Osteocyte (in vitro differentiated cells): Measurements from ENCODE around the gene SNAI3. TPM values are rescaled to one million over a fixed set of nuclear protein-coding genes. Genes with fewer than 3 reads are reported as not detected.

Experiments
- DNase-seq: peaks from one replicate; pipeline ENCODE4 v3.0.0; 2021; ENCODE audit warnings: mixed read lengths; ENCODE audit not compliant: unreplicated experiment; ENCODE audit errors: extremely low spot score
- H3K27ac Mint-ChIP-seq: one replicate; pipeline ENCODE4 v1.8.0; 2021; ENCODE audit warnings: mild to moderate bottlenecking, mixed read lengths; ENCODE audit not compliant: unreplicated experiment
- H3K27me3 Mint-ChIP-seq: one replicate; pipeline ENCODE4 v1.8.0; 2021; ENCODE audit warnings: mixed read lengths; ENCODE audit not compliant: unreplicated experiment
- H3K36me3 Mint-ChIP-seq: one replicate; pipeline ENCODE4 v1.8.0; 2021; ENCODE audit warnings: mixed read lengths; ENCODE audit not compliant: unreplicated experiment
- H3K4me1 Mint-ChIP-seq: one replicate; pipeline ENCODE4 v1.8.0; 2021; ENCODE audit warnings: mixed read lengths; ENCODE audit not compliant: unreplicated experiment
- H3K4me3 Mint-ChIP-seq: one replicate; pipeline ENCODE4 v1.8.0; 2021; ENCODE audit warnings: mild to moderate bottlenecking, moderate library complexity, mixed read lengths; ENCODE audit not compliant: unreplicated experiment
- H3K9me3 Mint-ChIP-seq: one replicate; pipeline ENCODE4 v1.8.0; 2021; ENCODE audit warnings: mixed read lengths; ENCODE audit not compliant: unreplicated experiment
- CTCF ChIP-seq: fragments of 200-600 bp; sonication (generic); IDR thresholded peaks from 2 replicates; pipeline ENCODE4 v1.5.0; 2021; ENCODE audit warnings: antibody characterized with exemption, mild to moderate bottlenecking, moderate library complexity
- total RNA-seq: library from RNA; stranded (reverse); gene quantifications from 2 replicates; pipeline ENCODE4 v1.2.1, GENCODE V29; 2021

SNAI3 gene
- total RNA-seq, 1 donor from 2014 or later: not detected

DNA sequence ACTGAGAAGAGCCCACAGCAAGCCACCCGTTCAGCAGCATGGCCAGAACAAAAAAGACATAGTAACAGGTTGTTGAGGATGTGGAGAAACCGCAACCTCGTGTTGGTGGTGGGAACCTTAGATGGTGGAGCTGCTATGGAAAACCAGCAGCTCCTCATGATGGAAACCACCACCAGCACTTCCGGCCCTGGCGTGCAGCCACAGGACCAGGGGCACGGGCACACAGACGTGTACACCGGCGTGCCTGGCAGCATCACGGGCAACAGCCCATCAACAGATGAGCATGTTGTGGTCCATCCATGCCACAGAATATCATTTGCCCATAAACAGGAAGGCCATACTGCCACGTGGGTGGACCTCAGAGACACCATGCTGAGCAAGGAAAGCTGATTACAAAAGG, 31.9 kb upstream of the SNAI3 start:
- peaks cover 22% of the 10 kb centered on the region for H3K36me3 Mint-ChIP-seq
- no peak for DNase-seq
- H3K4me3 Mint-ChIP-seq: no peak overlapping the region
- no peak for TF ChIP-seq CTCF
- no peak overlapping the region for H3K27ac Mint-ChIP-seq
- no peaks in the 10 kb centered on the region for H3K27me3 Mint-ChIP-seq
- no peaks in the 10 kb centered on the region for H3K9me3 Mint-ChIP-seq
- H3K4me1 Mint-ChIP-seq: no peaks in the 10 kb centered on the region

GRCh38 chr16:88716601-88717001, 30.3 kb upstream of the SNAI3 start:
- Mint-ChIP-seq H3K4me1 (no peaks in the 10 kb centered on the region), H3K36me3 (peaks cover 19% of the 10 kb centered on the region), H3K9me3 (no peaks in the 10 kb centered on the region), H3K4me3 (no peak overlapping the region), H3K27me3 (no peaks in the 10 kb centered on the region), H3K27ac (no peak overlapping the region)
- no peak for DNase-seq
- TF ChIP-seq CTCF: no peak

DNA sequence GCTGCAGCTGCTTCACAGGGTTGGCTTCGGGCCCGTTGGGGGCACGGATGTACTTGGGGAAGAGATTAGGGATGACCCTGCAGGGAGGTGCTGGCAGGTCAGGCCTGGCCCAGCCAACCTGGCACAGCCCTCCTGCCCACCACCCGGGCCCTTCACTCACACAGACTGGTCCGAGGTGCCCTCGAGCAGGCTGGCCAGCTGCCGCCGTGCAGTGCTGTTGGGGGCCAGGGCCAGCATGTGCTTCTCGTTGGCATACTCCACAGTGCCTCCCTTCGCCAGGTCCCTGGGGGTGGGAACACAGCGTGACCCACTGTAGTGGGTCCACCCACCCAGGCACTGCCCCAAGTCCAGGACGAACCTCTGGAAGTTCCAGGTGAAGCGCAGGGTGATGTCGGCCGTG, 29.9 kb upstream of the SNAI3 start:
- TF ChIP-seq CTCF: no peak
- no peak overlapping the region for H3K4me3 Mint-ChIP-seq
- no peak for DNase-seq
- no peaks in the 10 kb centered on the region for H3K9me3 Mint-ChIP-seq
- no peaks in the 10 kb centered on the region for H3K27me3 Mint-ChIP-seq
- peaks cover 17% of the 10 kb centered on the region for H3K36me3 Mint-ChIP-seq
- H3K4me1 Mint-ChIP-seq: no peaks in the 10 kb centered on the region
- no peak overlapping the region for H3K27ac Mint-ChIP-seq

DNA sequence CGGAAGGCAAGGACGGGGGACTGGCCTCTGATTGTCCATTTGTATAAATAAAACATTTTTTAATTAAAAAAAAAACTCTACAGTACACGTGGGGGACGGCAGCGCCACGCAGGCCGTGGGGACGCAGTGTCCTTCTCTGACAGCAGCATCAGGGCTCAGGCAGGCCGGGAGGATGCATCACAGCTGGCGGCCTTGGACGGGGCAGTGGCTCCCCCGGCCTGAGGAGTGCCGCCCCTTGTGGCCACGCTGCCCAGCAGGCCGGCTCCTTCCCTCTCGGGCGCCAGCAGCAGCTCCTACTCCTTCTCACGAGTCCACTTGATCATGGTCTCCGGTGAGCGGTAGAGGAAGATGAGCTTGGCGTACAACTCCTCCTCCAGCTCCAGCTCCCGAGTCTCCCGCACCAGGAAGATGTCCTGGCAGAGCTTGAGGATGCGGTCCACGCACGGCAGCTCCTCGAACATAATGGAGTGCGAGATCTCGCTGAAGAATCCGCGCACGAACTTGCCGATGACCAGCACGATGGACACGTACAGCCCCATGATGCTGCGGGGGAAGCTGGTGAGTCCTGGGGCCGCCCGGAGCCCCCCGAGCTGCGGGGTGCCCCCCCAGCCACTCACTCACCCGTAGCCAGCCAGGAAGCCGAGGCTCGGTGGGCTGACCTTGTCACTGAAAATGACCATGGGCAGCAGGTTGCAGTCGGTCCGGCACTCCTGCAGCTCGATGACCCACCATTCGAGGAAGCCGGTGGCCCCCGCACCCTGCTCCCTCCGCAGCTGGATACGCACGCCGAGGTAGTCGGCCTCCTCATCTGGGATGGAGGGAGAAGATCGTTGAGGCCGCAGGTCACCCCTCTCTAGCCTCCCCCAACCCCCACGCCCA, 29.2 kb upstream of the SNAI3 start:
- Mint-ChIP-seq H3K27ac (no peak overlapping the region), H3K27me3 (no peaks in the 10 kb centered on the region), H3K36me3 (peaks cover 15% of the 10 kb centered on the region), H3K4me1 (no peaks in the 10 kb centered on the region), H3K9me3 (no peaks in the 10 kb centered on the region), H3K4me3 (no peak overlapping the region)
- no peak for TF ChIP-seq CTCF
- no peak for DNase-seq

DNA sequence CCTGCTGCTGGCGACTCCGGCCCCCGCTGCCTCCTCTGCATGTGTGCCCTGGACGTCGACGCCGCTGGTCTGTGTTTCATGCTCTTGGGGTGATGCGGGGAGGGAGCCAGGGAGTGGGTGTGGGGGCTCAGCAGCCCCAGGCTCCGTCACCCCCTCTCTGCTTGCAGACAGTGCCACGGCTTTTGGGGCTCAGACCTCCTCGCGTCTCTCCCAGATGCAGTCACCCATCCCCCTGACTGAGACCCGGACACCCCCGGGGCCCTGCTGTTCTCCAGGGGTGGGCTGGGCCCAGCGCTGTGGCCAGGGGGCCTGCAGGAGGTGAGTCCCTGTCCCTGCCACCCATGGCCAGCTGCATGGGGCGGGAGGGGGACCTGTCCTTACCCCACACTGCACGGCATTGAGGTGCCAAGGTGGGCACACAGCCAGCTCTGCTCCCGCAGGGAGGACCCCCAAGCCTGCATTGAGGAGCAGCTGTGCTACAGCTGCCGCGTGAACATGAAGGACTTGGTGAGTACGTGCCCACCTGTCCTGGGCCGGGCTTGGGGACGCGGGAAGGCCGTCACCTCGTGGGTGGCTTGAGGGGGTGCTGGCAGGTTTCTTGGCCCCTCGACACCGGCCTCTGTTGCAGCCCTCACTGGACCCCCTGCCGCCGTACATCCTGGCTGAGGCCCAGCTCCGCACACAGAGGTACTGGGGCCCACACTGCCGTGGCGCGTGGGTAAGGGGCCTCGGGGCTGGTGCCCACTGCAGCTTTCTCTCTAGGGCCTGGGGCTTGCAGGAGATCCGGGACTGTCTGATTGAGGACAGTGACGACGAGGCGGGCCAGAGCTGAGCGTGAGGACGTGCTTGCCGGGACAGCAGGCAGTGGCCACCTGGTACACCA, 28.4 kb upstream of the SNAI3 start:
- H3K4me3 Mint-ChIP-seq: no peak overlapping the region
- H3K4me1 Mint-ChIP-seq: no peaks in the 10 kb centered on the region
- no peaks in the 10 kb centered on the region for H3K27me3 Mint-ChIP-seq
- no peak for DNase-seq
- H3K36me3 Mint-ChIP-seq: peaks cover 10% of the 10 kb centered on the region
- no peaks in the 10 kb centered on the region for H3K9me3 Mint-ChIP-seq
- H3K27ac Mint-ChIP-seq: no peak overlapping the region
- no peak for TF ChIP-seq CTCF
